GM06990 (cell line): ENCODE measurements around the gene DEPDC1B.
A peak's percentile ranks its signal among the peaks of the same experiment; 100 is the strongest.
"Not testable (repeated sequence)": the region's sequence is repeated elsewhere in the genome, so short reads cannot be mapped to it uniquely, and the experiment has no call there.

Source experiments
- DNase-seq: peaks from one replicate; pipeline ENCODE4 v3.0.0-alpha.2; 2011; ENCODE audit not compliant: insufficient read length; ENCODE audit errors: extremely low read depth
- H3K27me3 ChIP-seq: replicated peaks from 2 replicates; pipeline ENCODE4 v1.6.0; 2011; ENCODE audit warnings: low read length; ENCODE audit not compliant: control insufficient read depth, insufficient read depth
- H3K36me3 ChIP-seq: 2 replicates; pipeline ENCODE4 v1.5.1; 2011; ENCODE audit warnings: low read length; ENCODE audit not compliant: control insufficient read depth, insufficient read depth
- H3K4me3 ChIP-seq: replicated peaks from 2 replicates; pipeline ENCODE4 v1.5.1; 2011; ENCODE audit warnings: low read depth, mild to moderate bottlenecking, control low read depth, low read length
- TF ChIP-seq, protein P1 (sequence below): IDR thresholded peaks from 2 replicates; pipeline ENCODE4 v1.5.1; 2011; ENCODE audit warnings: low read length, control low read depth, mild to moderate bottlenecking, inconsistent platforms; ENCODE audit not compliant: insufficient read depth, poor library complexity, severe bottlenecking

The DEPDC1B gene

DNA sequence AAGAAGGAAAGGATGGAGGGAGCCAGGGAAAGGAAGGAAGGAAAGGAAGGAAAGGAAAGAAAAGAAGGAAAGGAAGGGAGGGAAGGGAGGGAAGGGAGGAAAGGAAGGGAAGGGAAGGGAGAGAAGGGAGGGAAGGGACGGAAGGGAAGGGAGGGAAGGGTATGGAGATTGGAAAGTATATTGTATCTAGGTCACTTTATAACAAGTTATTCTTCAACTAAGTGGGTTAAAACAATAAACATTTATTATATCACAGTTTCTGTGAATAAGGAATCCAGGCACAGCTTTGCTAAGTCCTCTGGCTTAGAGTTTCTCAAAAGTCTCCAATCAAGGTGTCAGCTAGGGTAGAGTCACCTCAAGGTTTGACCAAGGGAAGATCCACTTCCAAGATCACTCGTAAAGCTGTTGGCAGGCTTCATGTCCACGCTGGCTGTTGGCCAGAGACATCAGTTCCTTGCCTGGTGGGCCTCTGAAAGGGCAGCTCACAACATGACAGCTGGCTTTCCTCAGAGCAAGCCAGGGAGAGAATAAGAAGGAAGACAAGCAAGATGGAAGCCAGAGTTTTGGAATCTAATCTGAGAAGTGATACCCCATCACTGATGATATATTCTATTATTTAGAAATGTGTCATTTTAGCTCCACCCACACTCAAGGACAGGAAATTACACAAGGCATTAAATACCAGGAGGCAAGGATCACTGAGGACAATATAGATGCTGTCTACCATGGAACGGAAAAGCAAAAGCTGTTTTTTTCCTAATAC lies 105.1 kb downstream of the DEPDC1B start:
- TF ChIP-seq, protein P1, sequence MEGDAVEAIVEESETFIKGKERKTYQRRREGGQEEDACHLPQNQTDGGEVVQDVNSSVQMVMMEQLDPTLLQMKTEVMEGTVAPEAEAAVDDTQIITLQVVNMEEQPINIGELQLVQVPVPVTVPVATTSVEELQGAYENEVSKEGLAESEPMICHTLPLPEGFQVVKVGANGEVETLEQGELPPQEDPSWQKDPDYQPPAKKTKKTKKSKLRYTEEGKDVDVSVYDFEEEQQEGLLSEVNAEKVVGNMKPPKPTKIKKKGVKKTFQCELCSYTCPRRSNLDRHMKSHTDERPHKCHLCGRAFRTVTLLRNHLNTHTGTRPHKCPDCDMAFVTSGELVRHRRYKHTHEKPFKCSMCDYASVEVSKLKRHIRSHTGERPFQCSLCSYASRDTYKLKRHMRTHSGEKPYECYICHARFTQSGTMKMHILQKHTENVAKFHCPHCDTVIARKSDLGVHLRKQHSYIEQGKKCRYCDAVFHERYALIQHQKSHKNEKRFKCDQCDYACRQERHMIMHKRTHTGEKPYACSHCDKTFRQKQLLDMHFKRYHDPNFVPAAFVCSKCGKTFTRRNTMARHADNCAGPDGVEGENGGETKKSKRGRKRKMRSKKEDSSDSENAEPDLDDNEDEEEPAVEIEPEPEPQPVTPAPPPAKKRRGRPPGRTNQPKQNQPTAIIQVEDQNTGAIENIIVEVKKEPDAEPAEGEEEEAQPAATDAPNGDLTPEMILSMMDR = no peak
- no peaks in the 10 kb centered on the region for H3K27me3 ChIP-seq
- H3K4me3 ChIP-seq = no peak overlapping the region
- DNase-seq = no peak
- H3K36me3 ChIP-seq = no peaks in the 10 kb centered on the region

DNA sequence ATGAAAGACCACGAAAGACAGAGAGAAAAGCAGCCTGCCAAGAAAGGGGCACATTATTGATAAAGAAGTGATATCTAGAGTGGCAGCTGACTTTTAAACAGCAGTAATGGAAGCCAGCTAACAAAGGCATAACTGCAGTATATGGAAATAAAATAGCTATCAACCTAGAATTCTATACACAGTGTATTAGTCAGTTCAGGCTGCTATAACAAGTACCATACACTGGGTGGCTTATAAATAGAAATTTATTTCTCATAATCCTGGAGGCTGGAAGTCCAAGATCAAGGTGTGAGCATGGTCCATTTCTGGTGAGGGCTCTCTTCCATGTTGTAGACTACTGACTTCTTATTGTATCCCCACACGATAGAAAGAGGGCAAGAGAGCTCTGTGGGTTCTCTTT lies 109.8 kb downstream of the DEPDC1B start:
- H3K4me3 ChIP-seq = no peak overlapping the region
- TF ChIP-seq, protein P1 = no peak
- no peak for DNase-seq

DNA sequence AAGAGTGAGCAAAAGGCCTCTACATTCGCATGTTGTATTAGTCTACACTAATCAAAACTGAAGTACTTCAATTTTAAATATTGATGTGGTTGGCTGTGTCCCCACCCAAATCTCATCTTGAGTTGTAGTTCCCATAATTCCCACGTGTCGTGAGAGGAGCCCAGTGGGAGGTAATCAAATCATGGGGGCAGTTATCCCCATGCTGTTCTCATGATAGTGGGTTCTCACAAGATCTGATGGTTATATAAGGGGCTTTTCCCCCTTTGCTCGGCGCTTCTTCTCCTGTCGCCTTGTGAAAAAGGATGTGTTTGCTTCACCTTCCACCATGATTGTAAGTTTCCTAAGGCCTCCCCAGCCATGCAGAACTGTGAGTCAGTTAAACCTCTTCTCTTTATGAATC lies 112.7 kb downstream of the DEPDC1B start:
- H3K36me3 ChIP-seq, H3K4me3 ChIP-seq, H3K27me3 ChIP-seq, DNase-seq: not testable (repeated sequence)

More for the DNA sequence above, 109.8 kb downstream of the DEPDC1B start:
- Histone ChIP-seq H3K36me3 (no peaks in the 10 kb centered on the region; the same call in 1 of the 2 replicates), H3K27me3 (no peaks in the 10 kb centered on the region)

DNA sequence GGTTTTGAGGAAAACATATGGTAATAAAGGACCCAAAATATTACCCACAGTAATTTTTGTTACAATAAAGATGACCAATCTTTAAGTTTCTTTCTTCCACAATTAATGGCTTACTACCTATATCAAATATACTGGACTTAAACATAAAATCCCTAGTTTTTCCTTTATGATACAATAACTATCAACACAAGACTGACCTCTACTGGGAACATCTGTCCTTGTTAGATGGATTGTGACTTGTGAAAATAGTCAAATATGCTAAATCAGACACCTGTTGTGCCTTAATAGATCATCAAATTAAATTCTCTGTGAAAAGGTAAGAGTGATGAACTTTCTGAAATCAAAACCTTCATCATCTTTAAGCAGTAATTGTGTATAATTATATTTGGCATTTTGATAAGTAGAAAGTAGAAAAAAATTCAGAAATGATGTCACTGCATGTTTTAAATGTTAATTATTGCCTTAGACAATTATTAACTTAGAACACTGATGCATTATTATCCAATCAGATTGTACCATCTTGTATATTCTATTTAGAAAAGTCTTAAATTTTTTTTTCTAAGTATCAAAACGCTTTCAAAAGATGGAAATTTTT lies 113.6 kb downstream of the DEPDC1B start:
- Histone ChIP-seq H3K27me3 (no peaks in the 10 kb centered on the region), H3K36me3 (no peaks in the 10 kb centered on the region; the same call in 1 of the 2 replicates), H3K4me3 (no peak overlapping the region)
- TF ChIP-seq, protein P1 = peak; percentile 42
- peak; percentile 26 for DNase-seq

DNA sequence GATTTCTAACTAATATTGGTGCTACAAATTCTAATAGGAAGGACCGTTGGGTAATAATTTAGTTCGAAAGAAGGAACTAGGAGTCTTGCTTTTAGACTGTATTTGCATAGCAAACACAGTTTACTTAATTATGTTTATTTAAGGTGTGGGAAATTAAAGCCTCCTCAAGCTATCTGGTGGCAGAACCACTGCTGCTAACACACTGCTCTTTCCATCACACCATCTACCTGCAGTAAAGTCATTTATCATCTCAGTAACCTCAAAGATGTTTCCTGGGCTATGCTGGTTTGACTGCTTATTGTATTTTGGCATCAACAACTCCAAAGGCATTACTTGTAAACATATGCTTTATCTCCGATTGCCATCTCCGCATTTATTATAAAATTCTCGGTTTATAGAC lies 114.3 kb downstream of the DEPDC1B start:
- DNase-seq = no peak
- Histone ChIP-seq H3K36me3 (no peaks in the 10 kb centered on the region; the same call in 1 of the 2 replicates), H3K4me3 (no peak overlapping the region), H3K27me3 (no peaks in the 10 kb centered on the region)
- TF ChIP-seq, protein P1 = no peak

DNA sequence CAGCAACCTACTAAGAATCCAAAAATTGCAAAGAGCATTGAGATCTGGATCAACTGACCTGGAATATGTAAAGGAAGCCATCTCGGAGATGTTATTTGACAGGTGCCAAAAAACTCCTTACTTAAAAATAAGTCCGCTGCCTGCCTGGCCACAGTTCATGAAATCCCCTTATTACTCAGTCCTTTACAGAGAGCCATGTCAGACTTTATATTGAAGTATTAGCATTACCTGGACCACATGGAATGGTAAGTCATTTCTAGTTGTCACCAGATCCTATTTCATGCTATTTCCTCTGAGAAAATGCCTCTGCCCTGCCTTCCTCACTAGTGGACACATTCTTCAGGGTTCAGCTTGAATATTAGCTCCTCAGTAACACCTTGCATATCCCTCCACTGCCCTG lies 115.7 kb downstream of the DEPDC1B start:
- Histone ChIP-seq H3K27me3 (no peaks in the 10 kb centered on the region), H3K36me3 (no peaks in the 10 kb centered on the region; the same call in 1 of the 2 replicates), H3K4me3 (no peak overlapping the region)
- TF ChIP-seq, protein P1 = no peak
- no peak for DNase-seq
